HG03520 (cell line): ENCODE measurements around the gene MTHFD1.
"Not testable (repeated sequence)": the region's sequence is repeated elsewhere in the genome, so short reads cannot be mapped to it uniquely, and the experiment has no call there.

Source experiments
- ATAC-seq: cut with Tn5 transposase; IDR thresholded peaks from one replicate; pipeline ENCODE4 v1.9.1; 2021; ENCODE audit warnings: mild to moderate bottlenecking, moderate library complexity; ENCODE audit not compliant: unreplicated experiment

The MTHFD1 gene

GRCh38 chr14:64387782-64388532 is at the start of gene MTHFD1:
MTHFD1 (plus strand) TSS chr14:64388353; CDS start chr14:64388428, 75 bp downstream.
- peak; percentile 72 for ATAC-seq

GRCh38 chr14:64338616-64339316 is 49.4 kb upstream of the MTHFD1 start:
- peak; percentile 84 for ATAC-seq

- no peak for ATAC-seq
Observed at GRCh38 chr14:64340560-64341196, 47.5 kb upstream of the MTHFD1 start.

- ATAC-seq = no peak
Observed at GRCh38 chr14:64347748-64348147, 40.4 kb upstream of the MTHFD1 start.

GRCh38 chr14:64349741-64350490 is 38.2 kb upstream of the MTHFD1 start:
- ATAC-seq = no peak

- ATAC-seq = no peak
Observed at GRCh38 chr14:64363265-64363846, 24.8 kb upstream of the MTHFD1 start.

GRCh38 chr14:64364907-64365306 is 23.2 kb upstream of the MTHFD1 start:
- no peak for ATAC-seq

GRCh38 chr14:64365358-64365889 is 22.7 kb upstream of the MTHFD1 start:
- ATAC-seq = not testable (repeated sequence)

GRCh38 chr14:64369201-64369600 is 19.0 kb upstream of the MTHFD1 start:
- no peak for ATAC-seq

- peak; percentile 4 for ATAC-seq
Observed at GRCh38 chr14:64387232-64387781, 846 bp upstream of the MTHFD1 start.

GRCh38 chr14:64388533-64389285 is 556 bp downstream of the MTHFD1 start:
- ATAC-seq = peak; percentile 5

GRCh38 chr14:64391113-64391725 is 3.1 kb downstream of the MTHFD1 start:
- no peak for ATAC-seq

GRCh38 chr14:64391986-64392385 is 3.8 kb downstream of the MTHFD1 start:
- no peak for ATAC-seq

- not testable (repeated sequence) for ATAC-seq
Observed at GRCh38 chr14:64393189-64393726, 5.1 kb downstream of the MTHFD1 start.

GRCh38 chr14:64394423-64394822 is 6.3 kb downstream of the MTHFD1 start:
- ATAC-seq = no peak

GRCh38 chr14:64394977-64395633 is 7.0 kb downstream of the MTHFD1 start:
- ATAC-seq = no peak

- no peak for ATAC-seq
Observed at GRCh38 chr14:64400829-64401459, 12.8 kb downstream of the MTHFD1 start.

- ATAC-seq = no peak
Observed at GRCh38 chr14:64401949-64402348, 13.8 kb downstream of the MTHFD1 start.
